Limb (tissue), 2 donors: ENCODE data around the gene GGA1.

Source experiments
- DNase-seq, 2 donors: peaks; one replicate each; pipeline ENCODE4 v3.0.0-alpha.2; 2016; ENCODE audit errors: extremely low spot score in 2 of 2

The GGA1 gene

GRCh38 chr22:37672920-37673455 lies 64.4 kb downstream of the GGA1 start:
- no peak for DNase-seq

- no peak for DNase-seq
Measured at GRCh38 chr22:37674248-37674647, 65.6 kb downstream of the GGA1 start.

GRCh38 chr22:37674951-37675929 lies 66.6 kb downstream of the GGA1 start, which contains the start of gene LGALS1:
Gene LGALS1, plus strand, starts transcription at chr22:37675636. Its CDS starts 67 bp downstream, at chr22:37675703.
- peak; percentile 95 for DNase-seq

- DNase-seq: peak in 1 of 2 donors; percentile 61
Measured at GRCh38 chr22:37675930-37676735, 67.5 kb downstream of the GGA1 start.

GRCh38 chr22:37676736-37677492 lies 68.3 kb downstream of the GGA1 start:
- peak; percentile 86 to 93 for DNase-seq

GRCh38 chr22:37677493-37677974 lies 68.9 kb downstream of the GGA1 start:
- DNase-seq: no peak

GRCh38 chr22:37678372-37678771 lies 69.7 kb downstream of the GGA1 start:
- DNase-seq: no peak

GRCh38 chr22:37679670-37680069 lies 71.0 kb downstream of the GGA1 start:
- DNase-seq: no peak

GRCh38 chr22:37680191-37680851 lies 71.7 kb downstream of the GGA1 start:
- no peak for DNase-seq

GRCh38 chr22:37681001-37681424 lies 72.4 kb downstream of the GGA1 start:
- no peak for DNase-seq

GRCh38 chr22:37681556-37682049 lies 73.0 kb downstream of the GGA1 start:
- DNase-seq: peak; percentile 57 to 73
